ENCODE data around the gene TBCCD1.
"Not testable (repeated sequence)": the region's sequence is repeated elsewhere in the genome, so short reads cannot be mapped to it uniquely, and the experiment has no call there.

The TBCCD1 gene

DNA sequence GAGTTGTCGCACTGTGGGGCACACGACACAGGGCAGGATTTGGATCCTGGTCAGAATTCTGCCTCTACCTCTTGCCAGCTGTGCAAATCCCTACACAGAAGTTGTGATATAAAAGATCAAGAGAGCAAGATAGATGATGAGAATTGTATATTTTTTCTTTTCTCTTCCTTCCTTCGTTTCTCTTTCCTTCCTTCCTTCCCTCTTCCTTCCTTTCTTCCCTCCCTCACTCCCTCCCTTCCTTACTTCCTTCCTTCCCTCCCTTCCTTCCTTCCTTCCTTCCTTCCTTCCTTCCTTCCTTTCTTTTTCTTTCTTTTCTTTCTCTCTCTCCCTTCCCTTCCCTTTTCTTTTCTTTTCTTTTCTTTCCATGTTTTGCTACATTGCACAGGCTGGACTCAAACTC, 33.8 kb upstream of the TBCCD1 start:
- TF ChIP-seq ZNF274 (IDR thresholded peaks at IDR 0.05; ENCODE audit: low read depth, low read length), result no peak
- no peak overlapping the region for H3K4me3 ChIP-seq (ENCODE audit: low read length)

DNA sequence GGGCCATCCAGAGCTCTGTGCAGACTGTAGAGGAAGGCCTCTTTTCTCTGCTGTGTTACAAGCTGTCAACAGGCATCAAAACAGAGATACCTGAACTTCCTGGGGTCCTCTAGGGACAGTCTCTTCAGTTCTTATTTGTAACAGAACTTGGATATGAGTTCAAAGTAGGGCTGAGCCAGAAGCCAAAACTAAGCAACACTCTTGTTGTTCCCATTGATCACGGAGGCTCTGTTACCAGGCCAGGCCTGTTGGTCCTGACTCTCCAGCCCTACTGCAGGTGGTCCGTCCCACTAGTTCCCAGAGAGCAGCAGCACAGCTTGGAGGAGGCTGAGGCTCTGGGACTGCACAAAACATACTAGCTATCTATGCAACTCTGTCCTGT, 32.6 kb upstream of the TBCCD1 start:
- no peak overlapping the region for H3K4me3 ChIP-seq (ENCODE audit: low read length)
- no peak for TF ChIP-seq ZNF274 (IDR thresholded peaks at IDR 0.05; ENCODE audit: low read depth, low read length)

GRCh38 chr3:186599142-186599784, 32.1 kb upstream of the TBCCD1 start:
- TF ChIP-seq ZNF274 (IDR thresholded peaks at IDR 0.05; ENCODE audit: low read depth, low read length), result no peak
- no peak overlapping the region for H3K4me3 ChIP-seq (ENCODE audit: low read length)

DNA sequence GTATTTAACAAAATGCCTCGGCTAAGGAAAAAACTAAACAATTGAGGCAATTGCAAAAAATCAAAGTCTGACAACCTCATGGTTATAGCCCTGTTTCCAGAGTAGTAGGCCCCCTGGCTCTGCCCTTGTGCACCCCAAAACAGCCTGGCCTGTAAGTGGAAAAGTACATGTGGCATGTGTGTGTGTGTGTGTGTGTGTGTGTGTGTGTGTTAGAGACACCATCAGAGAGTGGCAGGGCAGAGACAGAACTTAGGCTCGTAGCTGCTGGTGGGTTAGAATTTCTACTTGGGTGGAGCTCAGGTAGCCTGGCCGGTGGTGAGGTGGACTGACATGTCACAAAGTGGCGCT, 31.6 kb upstream of the TBCCD1 start:
- TF ChIP-seq ZNF274 (IDR thresholded peaks at IDR 0.05; ENCODE audit: low read depth, low read length), result no peak
- no peak overlapping the region for H3K4me3 ChIP-seq (ENCODE audit: low read length)

GRCh38 chr3:186598108-186598784, 31.1 kb upstream of the TBCCD1 start:
- H3K4me3 ChIP-seq (ENCODE audit: low read length), result no peak overlapping the region
- TF ChIP-seq ZNF274 (IDR thresholded peaks at IDR 0.05; ENCODE audit: low read depth, low read length), result no peak

- TF ChIP-seq ZNF274 (IDR thresholded peaks at IDR 0.05; ENCODE audit: low read depth, low read length), result no peak
- H3K4me3 ChIP-seq (ENCODE audit: low read length), result no peak overlapping the region
These were observed 29.6 kb upstream of the TBCCD1 start for GRCh38 chr3:186596568-186597287.

- H3K4me3 ChIP-seq (ENCODE audit: low read length), result no peak overlapping the region
- no peak for TF ChIP-seq ZNF274 (IDR thresholded peaks at IDR 0.05; ENCODE audit: low read depth, low read length)
These were observed 27.5 kb upstream of the TBCCD1 start for GRCh38 chr3:186594591-186595113.

GRCh38 chr3:186593862-186594261, 26.7 kb upstream of the TBCCD1 start:
- no peak overlapping the region for H3K4me3 ChIP-seq (ENCODE audit: low read length)
- no peak for TF ChIP-seq ZNF274 (IDR thresholded peaks at IDR 0.05; ENCODE audit: low read depth, low read length)

DNA sequence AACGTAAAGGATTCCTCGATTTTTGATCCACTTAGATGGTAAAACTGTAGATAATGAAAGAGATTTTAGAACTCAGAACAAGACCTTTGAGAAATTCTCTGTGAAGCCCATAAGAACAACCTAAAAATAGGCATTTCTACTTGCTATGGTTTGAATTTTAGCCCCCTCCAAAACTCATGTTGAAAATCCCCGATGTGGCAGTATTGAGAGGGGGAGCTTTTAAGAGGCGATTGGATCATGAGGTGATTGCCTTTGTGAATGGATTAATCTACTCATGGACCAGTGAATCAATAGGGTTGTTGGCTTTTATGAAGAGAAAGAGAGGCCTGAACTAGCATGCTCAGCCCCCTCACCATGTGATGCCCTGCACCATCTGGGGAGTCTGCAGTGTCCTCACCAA, 25.5 kb upstream of the TBCCD1 start:
- no peak for TF ChIP-seq ZNF274 (IDR thresholded peaks at IDR 0.05; ENCODE audit: low read depth, low read length)

GRCh38 chr3:186590580-186591295, 23.6 kb upstream of the TBCCD1 start:
- no peak overlapping the region for H3K4me3 ChIP-seq (ENCODE audit: low read length)
- no peak for TF ChIP-seq ZNF274 (IDR thresholded peaks at IDR 0.05; ENCODE audit: low read depth, low read length)

More for the DNA sequence above, 25.5 kb upstream of the TBCCD1 start:
- H3K4me3 ChIP-seq (ENCODE audit: low read length), result no peak overlapping the region

DNA sequence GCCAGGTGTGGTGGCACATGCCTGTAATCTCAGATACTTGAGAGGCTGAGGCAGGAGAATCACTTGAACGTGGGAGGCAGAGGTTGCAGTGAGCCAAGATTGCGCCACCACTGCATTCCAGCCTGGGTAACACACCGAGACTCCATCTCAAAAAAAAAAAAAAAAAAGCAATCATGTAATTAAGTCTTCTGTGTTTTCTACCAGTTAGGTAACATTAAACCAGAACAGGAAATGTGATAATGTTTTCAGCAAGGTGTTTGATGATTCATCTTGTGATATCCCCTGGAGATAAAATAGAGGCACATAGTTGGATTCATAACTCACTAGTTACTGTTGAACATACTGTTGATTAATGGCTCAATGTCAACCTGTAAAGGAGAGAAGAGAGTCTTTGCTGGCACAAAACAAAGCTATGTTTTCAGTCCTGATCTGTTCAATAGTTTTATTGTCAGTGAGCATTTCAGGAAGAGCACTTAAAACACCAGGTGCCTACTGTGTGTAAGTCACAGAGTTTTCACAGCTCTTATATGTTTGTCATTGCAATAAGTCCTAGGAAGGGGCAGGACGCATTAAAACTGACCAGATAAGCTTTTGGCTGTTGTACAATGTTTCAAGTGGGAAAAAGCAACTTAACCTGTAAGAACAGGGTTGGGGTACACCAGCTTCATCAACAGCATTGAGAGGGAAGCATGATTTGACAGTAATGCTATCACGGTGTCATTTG, 22.9 kb upstream of the TBCCD1 start:
- H3K4me3 ChIP-seq (ENCODE audit: low read length), result no peak overlapping the region
- TF ChIP-seq ZNF274 (IDR thresholded peaks at IDR 0.05; ENCODE audit: low read depth, low read length), result no peak

DNA sequence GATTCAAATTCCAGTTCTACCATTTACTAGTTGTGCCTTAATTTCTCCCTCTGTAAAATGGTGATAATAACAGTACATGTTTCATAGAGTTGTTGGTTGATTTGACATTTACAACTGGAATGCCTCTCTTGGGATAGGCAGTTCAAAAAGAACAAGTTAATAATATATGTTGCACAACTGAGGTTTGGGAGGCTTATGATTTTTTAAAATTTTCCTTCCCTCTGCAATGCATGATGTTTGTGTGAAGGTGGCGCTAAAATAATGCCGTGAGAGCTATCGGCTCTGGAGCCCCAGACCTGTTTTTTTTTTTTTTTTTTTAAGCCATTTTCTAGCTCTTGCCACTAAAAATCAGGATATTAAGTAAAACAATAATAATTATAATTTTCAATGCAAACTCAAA, 22.0 kb upstream of the TBCCD1 start:
- no peak overlapping the region for H3K4me3 ChIP-seq (ENCODE audit: low read length)
- no peak for TF ChIP-seq ZNF274 (IDR thresholded peaks at IDR 0.05; ENCODE audit: low read depth, low read length)

DNA sequence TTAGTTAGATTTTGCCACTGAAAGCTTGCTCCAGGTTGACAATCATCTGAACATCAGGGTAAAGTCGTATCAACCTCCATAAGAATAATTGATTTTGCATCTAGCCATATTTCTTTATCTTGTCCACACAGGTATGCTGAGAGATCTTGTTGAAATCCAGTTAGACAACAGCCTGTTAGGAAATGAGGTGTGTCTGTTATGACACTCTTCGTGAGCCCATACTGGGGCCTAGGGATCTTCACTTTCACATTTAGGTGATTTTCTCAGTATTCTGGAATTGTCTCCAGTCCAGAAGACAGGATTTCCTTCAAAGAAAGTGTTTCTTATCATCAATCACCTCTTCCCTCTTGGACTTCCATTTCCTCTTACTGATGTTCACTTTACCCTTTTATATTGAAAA, 21.5 kb upstream of the TBCCD1 start:
- no peak for TF ChIP-seq ZNF274 (IDR thresholded peaks at IDR 0.05; ENCODE audit: low read depth, low read length)
- no peak overlapping the region for H3K4me3 ChIP-seq (ENCODE audit: low read length)

- TF ChIP-seq ZNF274 (IDR thresholded peaks at IDR 0.05; ENCODE audit: low read depth, low read length), result no peak
- no peak overlapping the region for H3K4me3 ChIP-seq (ENCODE audit: low read length)
These were observed 20.0 kb upstream of the TBCCD1 start for GRCh38 chr3:186587183-186587582.

DNA sequence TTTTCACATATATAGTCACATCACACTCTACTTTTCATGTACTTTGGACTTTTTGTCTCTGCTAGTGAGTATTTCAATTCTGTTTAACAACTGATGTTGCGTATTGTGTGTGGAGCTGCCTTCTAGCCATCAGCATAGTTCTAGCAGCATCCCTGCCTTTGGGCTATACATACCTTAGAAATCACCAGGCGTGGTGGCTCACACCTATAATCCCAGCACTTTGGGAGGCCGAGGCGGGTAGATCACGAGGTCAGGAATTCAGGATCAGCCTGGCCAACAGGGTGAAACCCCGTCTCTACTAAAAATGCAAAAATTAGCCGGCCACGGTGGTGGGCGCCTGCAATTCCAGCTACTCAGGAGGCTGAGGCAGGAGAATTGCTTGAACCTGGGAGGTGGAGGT, 19.1 kb upstream of the TBCCD1 start:
- H3K4me3 ChIP-seq (ENCODE audit: low read length), result not testable (repeated sequence)
